ENCODE results near the gene PRF1.

The PRF1 gene

GRCh38 chr10:70557876-70558275 is 44.7 kb downstream of the PRF1 start:
- TF ChIP-seq CTCF (conservative IDR thresholded peaks at IDR 0.05) = no peak
- no peak for TF ChIP-seq ZFX (IDR thresholded peaks at IDR 0.05)

GRCh38 chr10:70557086-70557845 is 45.3 kb downstream of the PRF1 start:
- no peak for TF ChIP-seq ZFX (IDR thresholded peaks at IDR 0.05)
- no peak for TF ChIP-seq CTCF (conservative IDR thresholded peaks at IDR 0.05)
- no peak overlapping the region for H3K27ac ChIP-seq

More at GRCh38 chr10:70557876-70558275, 44.7 kb downstream of the PRF1 start:
- H3K27ac ChIP-seq = no peak overlapping the region

GRCh38 chr10:70555371-70555770 is 47.2 kb downstream of the PRF1 start:
- TF ChIP-seq CTCF (conservative IDR thresholded peaks at IDR 0.05) = no peak
- no peak for TF ChIP-seq ZFX (IDR thresholded peaks at IDR 0.05)

GRCh38 chr10:70552586-70552985 is 50.0 kb downstream of the PRF1 start:
- TF ChIP-seq ZFX (IDR thresholded peaks at IDR 0.05) (no peak), CTCF (conservative IDR thresholded peaks at IDR 0.05) (no peak)

More at GRCh38 chr10:70555371-70555770, 47.2 kb downstream of the PRF1 start:
- no peak overlapping the region for H3K27ac ChIP-seq

GRCh38 chr10:70551971-70552422 is 50.5 kb downstream of the PRF1 start:
- no peak for TF ChIP-seq ZFX (IDR thresholded peaks at IDR 0.05)
- TF ChIP-seq CTCF (conservative IDR thresholded peaks at IDR 0.05) = no peak
- H3K27ac ChIP-seq = no peak overlapping the region

More at GRCh38 chr10:70552586-70552985, 50.0 kb downstream of the PRF1 start:
- H3K27ac ChIP-seq = no peak overlapping the region

- TF ChIP-seq ZFX (IDR thresholded peaks at IDR 0.05) (no peak), CTCF (conservative IDR thresholded peaks at IDR 0.05) (no peak)
Observed at GRCh38 chr10:70551466-70551865, 51.1 kb downstream of the PRF1 start.

GRCh38 chr10:70550459-70550858 is 52.1 kb downstream of the PRF1 start:
- no peak for TF ChIP-seq CTCF (conservative IDR thresholded peaks at IDR 0.05)

More at GRCh38 chr10:70551466-70551865, 51.1 kb downstream of the PRF1 start:
- H3K27ac ChIP-seq = no peak overlapping the region

More at GRCh38 chr10:70550459-70550858, 52.1 kb downstream of the PRF1 start:
- H3K27ac ChIP-seq = no peak overlapping the region

All from C4-2B (cell line).